Measurements from ENCODE around the gene COL4A1. TPM values are rescaled to one million over a fixed set of nuclear protein-coding genes. Genes with fewer than 3 reads are reported as not detected.

COL4A1 gene
- polyA plus RNA-seq, 1 donor, result 146 TPM

GRCh38 chr13:110274687-110275086, 32.3 kb downstream of the COL4A1 start:
- Histone ChIP-seq H3K27me3 (ENCODE audit: control insufficient read depth, insufficient read depth, low read length) (no peaks in the 10 kb centered on the region), H3K4me1 (ENCODE audit: control insufficient read depth, insufficient read depth, low read length) (no peaks in the 10 kb centered on the region), H3K9me3 (ENCODE audit: control insufficient read depth, low read depth, low read length) (no peaks in the 10 kb centered on the region), H3K4me3 (ENCODE audit: low read length) (no peak overlapping the region), H3K27ac (ENCODE audit: low read length) (no peak overlapping the region), H3K36me3 (ENCODE audit: control insufficient read depth, insufficient read depth, low read length) (peaks cover 3% of the 10 kb centered on the region)
- no CpG with 5 or more reads among the region's 5 CpGs for WGBS (ENCODE audit: insufficient coverage, low lambda C conversion rate)
- no peak for DNase-seq

DNA sequence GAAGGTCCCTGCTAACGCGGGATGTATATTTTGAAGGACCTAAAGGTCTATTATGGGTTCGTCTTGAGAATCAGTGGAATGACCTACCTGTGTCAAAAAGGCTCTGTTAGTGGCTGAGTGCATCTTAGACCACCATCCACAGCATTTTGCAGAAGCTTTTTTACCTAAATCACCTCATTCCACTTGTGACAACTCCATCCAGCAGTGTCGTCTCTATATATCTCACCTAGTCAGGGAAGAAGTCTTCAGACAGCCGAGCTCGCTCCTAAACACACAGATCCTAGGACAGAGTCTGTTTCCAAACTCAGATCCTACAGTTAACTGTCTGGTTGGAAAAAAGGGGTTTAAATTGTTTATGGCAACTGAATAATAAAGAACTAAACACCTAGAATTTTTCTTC, 33.7 kb downstream of the COL4A1 start:
- no peak overlapping the region for H3K4me3 ChIP-seq (ENCODE audit: low read length)
- no peaks in the 10 kb centered on the region for H3K27me3 ChIP-seq (ENCODE audit: control insufficient read depth, insufficient read depth, low read length)
- WGBS (ENCODE audit: insufficient coverage, low lambda C conversion rate), result no CpG with 5 or more reads among the region's 6 CpGs
- H3K27ac ChIP-seq (ENCODE audit: low read length), result no peak overlapping the region
- peaks cover 3% of the 10 kb centered on the region for H3K36me3 ChIP-seq (ENCODE audit: control insufficient read depth, insufficient read depth, low read length)
- no peaks in the 10 kb centered on the region for H3K9me3 ChIP-seq (ENCODE audit: control insufficient read depth, low read depth, low read length)
- no peaks in the 10 kb centered on the region for H3K4me1 ChIP-seq (ENCODE audit: control insufficient read depth, insufficient read depth, low read length)
- no peak for DNase-seq

DNA sequence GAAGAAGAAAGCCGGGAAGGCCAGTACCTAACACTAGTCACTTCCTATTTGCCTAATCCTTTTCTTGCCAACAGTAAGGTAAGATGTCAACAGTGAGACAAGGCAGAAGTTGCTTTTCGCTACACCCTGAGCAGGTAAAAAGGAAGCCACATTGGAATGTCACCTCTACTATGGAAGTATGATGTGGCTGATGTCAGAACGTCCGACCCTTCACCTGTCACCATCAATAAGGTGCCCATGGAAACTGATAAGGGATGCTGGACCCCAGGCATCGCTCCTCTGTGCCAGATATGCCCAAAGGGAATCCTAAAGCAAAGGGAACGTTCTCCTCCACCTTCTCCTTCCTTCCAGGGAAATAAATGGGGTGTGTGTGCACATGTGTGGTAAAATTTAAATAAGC, 34.3 kb downstream of the COL4A1 start:
- peaks cover 3% of the 10 kb centered on the region for H3K36me3 ChIP-seq (ENCODE audit: control insufficient read depth, insufficient read depth, low read length)
- no peaks in the 10 kb centered on the region for H3K27me3 ChIP-seq (ENCODE audit: control insufficient read depth, insufficient read depth, low read length)
- WGBS (ENCODE audit: insufficient coverage, low lambda C conversion rate), result 100% methylated on average over 1 of the region's 6 CpGs
- no peak overlapping the region for H3K27ac ChIP-seq (ENCODE audit: low read length)
- H3K4me1 ChIP-seq (ENCODE audit: control insufficient read depth, insufficient read depth, low read length), result no peaks in the 10 kb centered on the region
- DNase-seq, result no peak
- no peak overlapping the region for H3K4me3 ChIP-seq (ENCODE audit: low read length)
- no peaks in the 10 kb centered on the region for H3K9me3 ChIP-seq (ENCODE audit: control insufficient read depth, low read depth, low read length)

GRCh38 chr13:110272227-110272626, 34.7 kb downstream of the COL4A1 start:
- Histone ChIP-seq H3K27me3 (ENCODE audit: control insufficient read depth, insufficient read depth, low read length) (no peaks in the 10 kb centered on the region), H3K4me3 (ENCODE audit: low read length) (no peak overlapping the region), H3K9me3 (ENCODE audit: control insufficient read depth, low read depth, low read length) (no peaks in the 10 kb centered on the region), H3K36me3 (ENCODE audit: control insufficient read depth, insufficient read depth, low read length) (peaks cover 3% of the 10 kb centered on the region), H3K4me1 (ENCODE audit: control insufficient read depth, insufficient read depth, low read length) (no peaks in the 10 kb centered on the region), H3K27ac (ENCODE audit: low read length) (no peak overlapping the region)
- WGBS (ENCODE audit: insufficient coverage, low lambda C conversion rate), result no CpG with 5 or more reads among the region's 5 CpGs
- no peak for DNase-seq

DNA sequence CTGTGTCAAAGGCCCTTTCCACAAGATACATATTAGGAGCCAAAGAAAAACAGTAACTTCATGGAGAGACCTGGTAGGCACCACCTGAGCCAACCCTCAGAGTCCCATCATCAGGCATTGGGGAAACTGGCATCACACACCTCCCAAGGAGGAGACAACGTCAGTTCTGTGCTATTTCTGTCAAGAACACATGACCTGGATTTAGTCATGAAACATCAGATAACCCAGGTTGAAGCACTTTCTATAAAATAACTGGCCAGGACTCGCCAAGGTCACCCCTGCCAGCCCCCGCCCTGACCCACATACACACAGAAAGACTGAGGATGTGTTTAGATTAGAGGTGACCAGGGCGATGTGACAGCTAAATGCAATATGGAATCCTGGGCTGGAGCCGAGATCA, 35.6 kb downstream of the COL4A1 start:
- Histone ChIP-seq H3K27me3 (ENCODE audit: control insufficient read depth, insufficient read depth, low read length) (no peaks in the 10 kb centered on the region), H3K4me1 (ENCODE audit: control insufficient read depth, insufficient read depth, low read length) (no peaks in the 10 kb centered on the region), H3K36me3 (ENCODE audit: control insufficient read depth, insufficient read depth, low read length) (peaks cover 3% of the 10 kb centered on the region), H3K27ac (ENCODE audit: low read length) (no peak overlapping the region), H3K4me3 (ENCODE audit: low read length) (no peak overlapping the region), H3K9me3 (ENCODE audit: control insufficient read depth, low read depth, low read length) (no peaks in the 10 kb centered on the region)
- DNase-seq, result no peak
- WGBS (ENCODE audit: insufficient coverage, low lambda C conversion rate), result 80% methylated on average over 1 of the region's 5 CpGs

GRCh38 chr13:110270507-110270906, 36.5 kb downstream of the COL4A1 start:
- no CpG with 5 or more reads among the region's 7 CpGs for WGBS (ENCODE audit: insufficient coverage, low lambda C conversion rate)
- Histone ChIP-seq H3K27me3 (ENCODE audit: control insufficient read depth, insufficient read depth, low read length) (no peaks in the 10 kb centered on the region), H3K27ac (ENCODE audit: low read length) (no peak overlapping the region), H3K9me3 (ENCODE audit: control insufficient read depth, low read depth, low read length) (no peaks in the 10 kb centered on the region), H3K4me1 (ENCODE audit: control insufficient read depth, insufficient read depth, low read length) (no peaks in the 10 kb centered on the region), H3K36me3 (ENCODE audit: control insufficient read depth, insufficient read depth, low read length) (peaks cover 3% of the 10 kb centered on the region), H3K4me3 (ENCODE audit: low read length) (no peak overlapping the region)
- DNase-seq, result no peak

DNA sequence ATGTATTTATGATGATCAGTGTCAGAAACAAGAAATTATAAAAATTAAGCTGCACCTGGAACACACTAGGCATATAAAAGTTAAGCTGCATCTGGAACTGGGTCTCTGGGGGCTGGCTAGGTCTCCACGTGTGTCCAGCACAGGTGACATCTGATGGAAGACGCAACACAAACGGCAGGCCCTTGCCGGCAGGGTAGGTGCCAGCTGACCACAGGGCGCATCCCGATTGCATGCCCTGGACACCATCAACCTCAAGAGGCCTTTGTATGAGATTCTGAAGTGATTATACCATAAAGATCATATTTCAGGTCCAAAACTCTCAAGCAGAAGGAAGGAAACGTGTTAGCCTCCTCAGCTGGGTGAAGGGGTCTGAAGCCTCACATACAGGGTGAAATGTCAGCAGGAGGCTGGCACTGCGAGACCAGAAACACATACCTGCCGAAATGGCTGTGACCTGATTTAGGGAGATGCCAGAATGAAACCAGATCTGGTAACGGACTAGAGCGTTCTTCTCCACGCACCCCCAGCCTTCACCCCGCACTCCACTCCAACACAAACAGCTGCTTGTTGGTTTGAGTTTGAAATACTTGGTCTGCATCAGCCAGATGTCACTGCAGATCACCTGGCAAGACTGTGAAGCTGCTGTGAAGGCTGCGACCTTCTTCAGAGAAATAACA, 37.3 kb downstream of the COL4A1 start:
- Histone ChIP-seq H3K36me3 (ENCODE audit: control insufficient read depth, insufficient read depth, low read length) (peaks cover 3% of the 10 kb centered on the region), H3K27ac (ENCODE audit: low read length) (no peak overlapping the region), H3K9me3 (ENCODE audit: control insufficient read depth, low read depth, low read length) (no peaks in the 10 kb centered on the region), H3K4me1 (ENCODE audit: control insufficient read depth, insufficient read depth, low read length) (no peaks in the 10 kb centered on the region), H3K4me3 (ENCODE audit: low read length) (no peak overlapping the region), H3K27me3 (ENCODE audit: control insufficient read depth, insufficient read depth, low read length) (no peaks in the 10 kb centered on the region)
- no peak for DNase-seq
- WGBS (ENCODE audit: insufficient coverage, low lambda C conversion rate), result no CpG with 5 or more reads among the region's 14 CpGs

DNA sequence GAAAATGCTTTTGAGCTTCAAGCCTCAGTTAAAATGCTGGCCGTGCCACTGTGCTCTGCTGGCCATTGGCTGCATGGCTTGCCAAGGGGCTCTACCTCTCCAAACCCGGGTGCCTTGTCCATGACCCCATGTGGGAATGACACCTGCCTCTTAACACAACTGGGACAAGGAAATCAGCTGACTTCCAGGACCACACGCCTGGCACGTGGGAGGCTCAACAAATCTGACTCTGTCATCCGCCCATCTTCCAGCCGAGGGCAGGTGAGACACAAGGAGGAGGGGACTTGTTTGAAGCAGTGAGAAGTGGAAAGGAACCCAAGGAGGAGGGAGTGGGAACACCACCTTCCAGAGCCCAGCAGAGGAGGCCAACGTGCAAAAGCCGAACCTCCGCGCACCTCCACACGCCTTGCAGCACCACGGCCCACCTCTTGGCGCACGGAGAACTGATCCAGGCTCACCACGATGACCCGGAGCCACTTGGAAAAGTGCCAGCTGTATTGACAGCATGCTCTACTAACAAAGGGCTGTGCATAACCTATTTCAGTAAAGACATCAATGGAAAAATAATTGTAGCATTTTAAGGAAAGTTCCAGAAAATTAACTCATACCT, 38.3 kb downstream of the COL4A1 start:
- no peak overlapping the region for H3K27ac ChIP-seq (ENCODE audit: low read length)
- H3K4me3 ChIP-seq (ENCODE audit: low read length), result no peak overlapping the region
- H3K4me1 ChIP-seq (ENCODE audit: control insufficient read depth, insufficient read depth, low read length), result peaks cover 6% of the 10 kb centered on the region
- H3K27me3 ChIP-seq (ENCODE audit: control insufficient read depth, insufficient read depth, low read length), result no peaks in the 10 kb centered on the region
- 80% methylated on average over 1 of the region's 16 CpGs for WGBS (ENCODE audit: insufficient coverage, low lambda C conversion rate)
- no peak for DNase-seq
- no peaks in the 10 kb centered on the region for H3K9me3 ChIP-seq (ENCODE audit: control insufficient read depth, low read depth, low read length)
- peaks cover 3% of the 10 kb centered on the region for H3K36me3 ChIP-seq (ENCODE audit: control insufficient read depth, insufficient read depth, low read length)

GRCh38 chr13:110268061-110268460, 38.9 kb downstream of the COL4A1 start:
- Histone ChIP-seq H3K4me1 (ENCODE audit: control insufficient read depth, insufficient read depth, low read length) (peaks cover 13% of the 10 kb centered on the region), H3K36me3 (ENCODE audit: control insufficient read depth, insufficient read depth, low read length) (peaks cover 3% of the 10 kb centered on the region), H3K27ac (ENCODE audit: low read length) (no peak overlapping the region), H3K27me3 (ENCODE audit: control insufficient read depth, insufficient read depth, low read length) (no peaks in the 10 kb centered on the region), H3K4me3 (ENCODE audit: low read length) (no peak overlapping the region), H3K9me3 (ENCODE audit: control insufficient read depth, low read depth, low read length) (no peaks in the 10 kb centered on the region)
- WGBS (ENCODE audit: insufficient coverage, low lambda C conversion rate), result 100% methylated on average over 1 of the region's 6 CpGs
- no peak for DNase-seq

GRCh38 chr13:110266983-110267382, 40.0 kb downstream of the COL4A1 start:
- Histone ChIP-seq H3K4me1 (ENCODE audit: control insufficient read depth, insufficient read depth, low read length) (peaks cover 22% of the 10 kb centered on the region), H3K27me3 (ENCODE audit: control insufficient read depth, insufficient read depth, low read length) (no peaks in the 10 kb centered on the region), H3K27ac (ENCODE audit: low read length) (no peak overlapping the region), H3K36me3 (ENCODE audit: control insufficient read depth, insufficient read depth, low read length) (no peaks in the 10 kb centered on the region), H3K9me3 (ENCODE audit: control insufficient read depth, low read depth, low read length) (no peaks in the 10 kb centered on the region), H3K4me3 (ENCODE audit: low read length) (no peak overlapping the region)
- no CpG with 5 or more reads among the region's 10 CpGs for WGBS (ENCODE audit: insufficient coverage, low lambda C conversion rate)
- no peak for DNase-seq

GRCh38 chr13:110266431-110266809, 40.5 kb downstream of the COL4A1 start:
- H3K27ac ChIP-seq (ENCODE audit: low read length), result no peak overlapping the region
- no peak for DNase-seq

More at GRCh38 chr13:110266431-110266809, 40.5 kb downstream of the COL4A1 start:
- no peak overlapping the region for H3K4me3 ChIP-seq (ENCODE audit: low read length)
- 86% methylated on average over 2 of the region's 8 CpGs for WGBS (ENCODE audit: insufficient coverage, low lambda C conversion rate)
- H3K9me3 ChIP-seq (ENCODE audit: control insufficient read depth, low read depth, low read length), result no peaks in the 10 kb centered on the region
- H3K27me3 ChIP-seq (ENCODE audit: control insufficient read depth, insufficient read depth, low read length), result no peaks in the 10 kb centered on the region
- no peaks in the 10 kb centered on the region for H3K36me3 ChIP-seq (ENCODE audit: control insufficient read depth, insufficient read depth, low read length)
- H3K4me1 ChIP-seq (ENCODE audit: control insufficient read depth, insufficient read depth, low read length), result peaks cover 24% of the 10 kb centered on the region

All from large intestine (tissue), 3 donors.